Common myeloid progenitor, CD34-positive (primary cell): Measurements from ENCODE around the gene GPR143.

Source experiments
- CTCF ChIA-PET: fragments of 350-600 bp; sonication (Branson Sonifier 250); formaldehyde crosslinking; loops from one replicate; lab custom pipeline; 2021; ENCODE audit warnings: antibody characterized with exemption; lab: Charles Lee
- POLR2A ChIA-PET: fragments of 350-600 bp; sonication (Branson Sonifier 250); formaldehyde crosslinking; loops from one replicate; lab custom pipeline; 2021; ENCODE audit warnings: antibody characterized with exemption; lab: Charles Lee
- DNase-seq, 3 donors: peaks; one replicate each; pipeline versions ENCODE4 v3.0.0 to v3.0.0-alpha.2; 2013
- H3K27ac ChIP-seq, 2 experiments: 1 replicate in 1 of 2; 2 replicates in 1 of 2; pipeline ENCODE4 v1.7.0; 2013; ENCODE audit warnings: inconsistent platforms in 2 of 2, low read length in 2 of 2, mild to moderate bottlenecking in 2 of 2, low read depth in 1 of 2, moderate library complexity in 1 of 2; ENCODE audit not compliant: severe bottlenecking in 2 of 2, insufficient read depth in 1 of 2, poor library complexity in 1 of 2
- H3K27me3 ChIP-seq, 5 experiments: replicated peaks in 2 of 5; 1 replicate in 3 of 5; 2 replicates in 2 of 5; pipeline versions ENCODE4 v1.6.1 to v1.7.0; 2013; ENCODE audit warnings: low read length in 4 of 5, mild to moderate bottlenecking in 2 of 5, moderate library complexity in 2 of 5, inconsistent platforms in 1 of 5; ENCODE audit not compliant: insufficient read depth in 5 of 5, control insufficient read depth in 4 of 5
- H3K36me3 ChIP-seq, 4 experiments: 1 replicate in 2 of 4; 2 replicates in 2 of 4; pipeline versions ENCODE4 v1.6.1 to v1.7.0; 2013; ENCODE audit warnings: low read length in 3 of 4, control low read depth in 1 of 4, mild to moderate bottlenecking in 1 of 4; ENCODE audit not compliant: control insufficient read depth in 4 of 4, insufficient read depth in 4 of 4
- H3K4me1 ChIP-seq, 4 experiments: 1 replicate in 3 of 4; 2 replicates in 1 of 4; pipeline versions ENCODE4 v1.6.1 to v1.7.1; 2013; ENCODE audit warnings: low read length in 3 of 4, mild to moderate bottlenecking in 3 of 4, control low read depth in 1 of 4, inconsistent platforms in 1 of 4, moderate library complexity in 1 of 4; ENCODE audit not compliant: control insufficient read depth in 4 of 4, insufficient read depth in 4 of 4; ENCODE audit errors: control extremely low read depth in 1 of 4
- H3K4me3 ChIP-seq, 7 experiments: 1 replicate in 4 of 7; 2 replicates in 3 of 7; pipeline versions ENCODE4 v1.5.1 to v1.7.0; 2013; ENCODE audit warnings: mild to moderate bottlenecking in 7 of 7, low read length in 6 of 7, moderate library complexity in 6 of 7, inconsistent platforms in 2 of 7, low read depth in 2 of 7, control low read depth in 1 of 7; ENCODE audit not compliant: insufficient read depth in 4 of 7, control insufficient read depth in 1 of 7; ENCODE audit errors: extremely low read depth in 1 of 7
- H3K9me3 ChIP-seq, 5 experiments: 1 replicate in 4 of 5; 2 replicates in 1 of 5; pipeline versions ENCODE4 v1.6.1 to v1.7.1; 2013; ENCODE audit warnings: low read length in 4 of 5, mild to moderate bottlenecking in 2 of 5, inconsistent platforms in 1 of 5, low read depth in 1 of 5, moderate library complexity in 1 of 5; ENCODE audit not compliant: control insufficient read depth in 4 of 5, insufficient read depth in 2 of 5; ENCODE audit errors: control extremely low read depth in 1 of 5
- WGBS: methylation state at CpG from one replicate; pipeline ENCODE4 v1.1.5; 2013; ENCODE audit not compliant: insufficient coverage; 5-methylcytosine and 5-hydroxymethylcytosine counted together

The GPR143 gene

GRCh38 chrX:9688833-9689232, 76.8 kb downstream of the GPR143 start:
- no peak overlapping the region for H3K27ac ChIP-seq
- ChIA-PET POLR2A (no interaction called here), CTCF (no interaction called here)
- WGBS: 97% methylated on average over 23 of the region's 24 CpGs
- no peaks in the 10 kb centered on the region for H3K27me3 ChIP-seq
- H3K36me3 ChIP-seq: peaks cover 0 to 17% (median 6%) of the 10 kb centered on the region in 4 experiments
- DNase-seq: no peak
- H3K4me1 ChIP-seq: no peaks in the 10 kb centered on the region
- no peaks in the 10 kb centered on the region for H3K9me3 ChIP-seq
- no peak overlapping the region for H3K4me3 ChIP-seq

GRCh38 chrX:9687899-9688298, 77.7 kb downstream of the GPR143 start:
- ChIA-PET CTCF (no interaction called here), POLR2A (no interaction called here)
- WGBS: 85% methylated on average over 27 of the region's 27 CpGs
- DNase-seq: no peak
- H3K4me1 ChIP-seq: no peaks in the 10 kb centered on the region
- H3K27me3 ChIP-seq: peaks cover 0 to 2% (median 0%) of the 10 kb centered on the region in 5 experiments
- no peak overlapping the region for H3K4me3 ChIP-seq
- H3K27ac ChIP-seq: no peak overlapping the region
- H3K36me3 ChIP-seq: peaks cover 0 to 15% (median 4%) of the 10 kb centered on the region in 4 experiments
- H3K9me3 ChIP-seq: no peaks in the 10 kb centered on the region

GRCh38 chrX:9683350-9683749, 82.3 kb downstream of the GPR143 start:
- 96% methylated on average over 6 of the region's 9 CpGs for WGBS
- peaks cover 0 to 2% (median 0%) of the 10 kb centered on the region in 5 experiments for H3K27me3 ChIP-seq
- POLR2A ChIA-PET: no interaction called here
- peaks cover 0 to 3% (median 0%) of the 10 kb centered on the region in 4 experiments for H3K36me3 ChIP-seq
- H3K27ac ChIP-seq: no peak overlapping the region
- DNase-seq: no peak
- CTCF ChIA-PET: no interaction called here
- H3K9me3 ChIP-seq: peaks cover 0 to 2% (median 0%) of the 10 kb centered on the region in 5 experiments
- no peaks in the 10 kb centered on the region for H3K4me1 ChIP-seq
- H3K4me3 ChIP-seq: no peak overlapping the region

GRCh38 chrX:9682861-9683260, 82.8 kb downstream of the GPR143 start:
- ChIA-PET CTCF (no interaction called here), POLR2A (no interaction called here)
- WGBS: 94% methylated on average over 4 of the region's 6 CpGs
- no peak overlapping the region for H3K4me3 ChIP-seq
- H3K27ac ChIP-seq: no peak overlapping the region
- H3K9me3 ChIP-seq: peaks cover 0 to 2% (median 0%) of the 10 kb centered on the region in 5 experiments
- DNase-seq: no peak
- peaks cover 0 to 2% (median 0%) of the 10 kb centered on the region in 5 experiments for H3K27me3 ChIP-seq
- no peaks in the 10 kb centered on the region for H3K4me1 ChIP-seq
- no peaks in the 10 kb centered on the region for H3K36me3 ChIP-seq

- no peak for DNase-seq
These were observed 83.2 kb downstream of the GPR143 start for GRCh38 chrX:9682456-9682855.

GRCh38 chrX:9681422-9681821, 84.2 kb downstream of the GPR143 start:
- H3K27ac ChIP-seq: no peak overlapping the region
- no peaks in the 10 kb centered on the region for H3K36me3 ChIP-seq
- no peak for DNase-seq
- POLR2A ChIA-PET: no interaction called here
- no peak overlapping the region for H3K4me3 ChIP-seq
- H3K4me1 ChIP-seq: no peaks in the 10 kb centered on the region
- 93% methylated on average over 3 of the region's 4 CpGs for WGBS
- peaks cover 0 to 2% (median 0%) of the 10 kb centered on the region in 5 experiments for H3K27me3 ChIP-seq
- H3K9me3 ChIP-seq: peaks cover 0 to 2% (median 0%) of the 10 kb centered on the region in 5 experiments
- CTCF ChIA-PET: no interaction called here

More at GRCh38 chrX:9682456-9682855, 83.2 kb downstream of the GPR143 start:
- Histone ChIP-seq H3K36me3 (no peaks in the 10 kb centered on the region), H3K4me1 (no peaks in the 10 kb centered on the region), H3K27me3 (peaks cover 0 to 2% (median 0%) of the 10 kb centered on the region in 5 experiments), H3K27ac (no peak overlapping the region), H3K9me3 (peaks cover 0 to 2% (median 0%) of the 10 kb centered on the region in 5 experiments), H3K4me3 (no peak overlapping the region)
- CTCF ChIA-PET: no interaction called here
- POLR2A ChIA-PET: no interaction called here
- 75% methylated on average over 8 of the region's 10 CpGs for WGBS

- POLR2A ChIA-PET: no interaction called here
- CTCF ChIA-PET: no interaction called here
- 87% methylated on average over 5 of the region's 9 CpGs for WGBS
These were observed 84.6 kb downstream of the GPR143 start for GRCh38 chrX:9681011-9681410.

More at GRCh38 chrX:9681011-9681410, 84.6 kb downstream of the GPR143 start:
- H3K4me3 ChIP-seq: no peak overlapping the region
- DNase-seq: no peak
- H3K4me1 ChIP-seq: no peaks in the 10 kb centered on the region
- no peak overlapping the region for H3K27ac ChIP-seq
- H3K36me3 ChIP-seq: peaks cover 0 to 3% (median 0%) of the 10 kb centered on the region in 4 experiments
- H3K27me3 ChIP-seq: peaks cover 0 to 2% (median 0%) of the 10 kb centered on the region in 5 experiments
- peaks cover 0 to 2% (median 0%) of the 10 kb centered on the region in 5 experiments for H3K9me3 ChIP-seq
